Loucy (cell line): Measurements from ENCODE around the gene SIRT1.

Experiments
- EZH2phosphoT487 ChIP-seq: fragments of 200-600 bp; IDR thresholded peaks from 2 replicates; pipeline ENCODE4 v1.6.1; 2018; ENCODE audit warnings: antibody characterized with exemption, mild to moderate bottlenecking, moderate library complexity, borderline replicate concordance
- TF ChIP-seq, protein P1 (sequence below): fragments of 200-600 bp; sonication (generic); conservative IDR thresholded peaks from 2 replicates; pipeline ENCODE4 v1.5.1; 2014; ENCODE audit warnings: mild to moderate bottlenecking, antibody characterized with exemption, low read length

- TF ChIP-seq, protein P1, sequence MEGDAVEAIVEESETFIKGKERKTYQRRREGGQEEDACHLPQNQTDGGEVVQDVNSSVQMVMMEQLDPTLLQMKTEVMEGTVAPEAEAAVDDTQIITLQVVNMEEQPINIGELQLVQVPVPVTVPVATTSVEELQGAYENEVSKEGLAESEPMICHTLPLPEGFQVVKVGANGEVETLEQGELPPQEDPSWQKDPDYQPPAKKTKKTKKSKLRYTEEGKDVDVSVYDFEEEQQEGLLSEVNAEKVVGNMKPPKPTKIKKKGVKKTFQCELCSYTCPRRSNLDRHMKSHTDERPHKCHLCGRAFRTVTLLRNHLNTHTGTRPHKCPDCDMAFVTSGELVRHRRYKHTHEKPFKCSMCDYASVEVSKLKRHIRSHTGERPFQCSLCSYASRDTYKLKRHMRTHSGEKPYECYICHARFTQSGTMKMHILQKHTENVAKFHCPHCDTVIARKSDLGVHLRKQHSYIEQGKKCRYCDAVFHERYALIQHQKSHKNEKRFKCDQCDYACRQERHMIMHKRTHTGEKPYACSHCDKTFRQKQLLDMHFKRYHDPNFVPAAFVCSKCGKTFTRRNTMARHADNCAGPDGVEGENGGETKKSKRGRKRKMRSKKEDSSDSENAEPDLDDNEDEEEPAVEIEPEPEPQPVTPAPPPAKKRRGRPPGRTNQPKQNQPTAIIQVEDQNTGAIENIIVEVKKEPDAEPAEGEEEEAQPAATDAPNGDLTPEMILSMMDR: no peak
- TF ChIP-seq EZH2phosphoT487: no peak
Measured at GRCh38 chr10:67923551-67923950, 39.1 kb downstream of the SIRT1 start.
